Loucy (cell line): Measurements from ENCODE around the gene C20orf204.

Source experiments
- H2AFZ ChIP-seq: fragments of 200-600 bp; sonication (generic); 2 replicates; pipeline ENCODE4 v1.6.0; 2016; ENCODE audit warnings: antibody characterized with exemption, mild to moderate bottlenecking, low read length, moderate library complexity
- H3F3A ChIP-seq: fragments of 200-600 bp; 2 replicates; pipeline ENCODE4 v1.6.0; 2016; ENCODE audit warnings: antibody characterized with exemption, low read depth, mild to moderate bottlenecking
- H3K27me3 ChIP-seq: fragments of 200-600 bp; sonication (generic); 2 replicates; pipeline ENCODE4 v1.6.1; 2014; ENCODE audit warnings: low read length, mild to moderate bottlenecking; ENCODE audit not compliant: insufficient read depth, poor library complexity, severe bottlenecking
- H3K36me3 ChIP-seq: fragments of 200-600 bp; sonication (generic); 2 replicates; pipeline ENCODE4 v1.6.1; 2016; ENCODE audit warnings: low read length; ENCODE audit not compliant: insufficient read depth
- H3K4me1 ChIP-seq: fragments of 200-600 bp; sonication (generic); 2 replicates; pipeline ENCODE4 v1.5.1; 2014; ENCODE audit warnings: low read length, mild to moderate bottlenecking; ENCODE audit not compliant: insufficient read depth, poor library complexity, severe bottlenecking
- H3K4me2 ChIP-seq: fragments of 200-600 bp; sonication (generic); 2 replicates; pipeline ENCODE4 v1.6.0; 2014; ENCODE audit warnings: antibody characterized with exemption, low read length, low read depth, mild to moderate bottlenecking; ENCODE audit not compliant: poor library complexity, severe bottlenecking
- H3K4me3 ChIP-seq: fragments of 200-600 bp; sonication (generic); 2 replicates; pipeline ENCODE4 v1.5.1; 2014; ENCODE audit warnings: low read length, mild to moderate bottlenecking, mixed read lengths; ENCODE audit not compliant: poor library complexity, severe bottlenecking
- H3K79me2 ChIP-seq: fragments of 200-600 bp; sonication (generic); 2 replicates; pipeline ENCODE4 v1.6.1; 2014; ENCODE audit warnings: low read length; ENCODE audit not compliant: insufficient read depth
- H3K9ac ChIP-seq: fragments of 200-600 bp; sonication (generic); 2 replicates; pipeline ENCODE4 v1.6.0; 2014; ENCODE audit warnings: mild to moderate bottlenecking, low read depth, low read length, moderate library complexity; ENCODE audit not compliant: poor library complexity, severe bottlenecking
- H3K9me2 ChIP-seq: fragments of 200-600 bp; sonication (generic); replicated peaks from 2 replicates; pipeline ENCODE4 v1.6.1; 2016; ENCODE audit warnings: low read depth, low read length, mixed read lengths
- H3K9me3 ChIP-seq: fragments of 200-600 bp; sonication (generic); 2 replicates; pipeline ENCODE4 v1.6.1; 2014; ENCODE audit warnings: mild to moderate bottlenecking, antibody characterized with exemption, low read length, low read depth; ENCODE audit not compliant: insufficient read depth
- H4K20me1 ChIP-seq: fragments of 200-600 bp; sonication (generic); 2 replicates; pipeline ENCODE4 v1.6.0; 2014; ENCODE audit warnings: antibody characterized with exemption, low read length, mild to moderate bottlenecking; ENCODE audit not compliant: insufficient read depth, poor library complexity, severe bottlenecking
- EZH2phosphoT487 ChIP-seq: fragments of 200-600 bp; IDR thresholded peaks from 2 replicates; pipeline ENCODE4 v1.6.1; 2018; ENCODE audit warnings: antibody characterized with exemption, mild to moderate bottlenecking, moderate library complexity, borderline replicate concordance
- TF ChIP-seq, protein P1 (sequence below): fragments of 200-600 bp; sonication (generic); conservative IDR thresholded peaks from 2 replicates; pipeline ENCODE4 v1.5.1; 2014; ENCODE audit warnings: mild to moderate bottlenecking, antibody characterized with exemption, low read length

C20orf204 gene

DNA sequence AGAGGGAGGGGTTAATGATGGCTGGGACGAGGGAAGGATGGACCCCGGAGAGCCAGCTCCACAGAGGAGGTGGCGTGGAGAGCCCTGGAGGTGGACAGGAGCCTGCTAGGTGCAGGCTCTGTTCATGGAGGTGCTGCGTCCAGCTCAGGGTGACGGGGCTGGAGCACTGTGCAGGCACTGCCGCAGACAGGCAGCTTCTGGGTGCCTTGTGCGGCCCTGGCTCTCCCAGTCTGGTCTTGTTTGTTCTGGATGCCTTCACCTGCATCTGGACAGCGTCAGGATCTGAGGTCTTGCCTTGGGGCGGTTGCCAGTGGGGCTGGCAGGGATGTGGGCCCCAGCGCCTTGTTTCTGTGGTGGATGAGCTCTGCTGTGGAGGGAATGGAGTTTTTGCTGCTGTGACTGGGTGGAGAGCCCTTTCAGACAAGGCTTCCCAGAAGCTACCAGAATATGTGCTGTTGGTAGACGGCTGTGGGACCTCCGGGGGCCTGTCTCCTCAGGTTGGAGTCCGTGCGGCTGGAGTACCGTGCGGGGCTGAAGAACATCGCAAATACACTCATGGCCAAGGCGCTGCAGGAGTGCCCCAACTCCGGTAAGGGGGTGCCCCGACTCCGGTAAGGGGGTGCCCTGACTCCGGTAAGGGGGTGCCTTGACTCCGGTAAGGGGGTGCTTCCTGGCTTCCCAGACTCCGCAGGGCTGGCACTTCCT is 7.8 kb upstream of the C20orf204 start:
- H4K20me1 ChIP-seq: no peaks in the 10 kb centered on the region
- no peak overlapping the region for H2AFZ ChIP-seq
- H3K4me2 ChIP-seq: no peak overlapping the region
- TF ChIP-seq, protein P1, sequence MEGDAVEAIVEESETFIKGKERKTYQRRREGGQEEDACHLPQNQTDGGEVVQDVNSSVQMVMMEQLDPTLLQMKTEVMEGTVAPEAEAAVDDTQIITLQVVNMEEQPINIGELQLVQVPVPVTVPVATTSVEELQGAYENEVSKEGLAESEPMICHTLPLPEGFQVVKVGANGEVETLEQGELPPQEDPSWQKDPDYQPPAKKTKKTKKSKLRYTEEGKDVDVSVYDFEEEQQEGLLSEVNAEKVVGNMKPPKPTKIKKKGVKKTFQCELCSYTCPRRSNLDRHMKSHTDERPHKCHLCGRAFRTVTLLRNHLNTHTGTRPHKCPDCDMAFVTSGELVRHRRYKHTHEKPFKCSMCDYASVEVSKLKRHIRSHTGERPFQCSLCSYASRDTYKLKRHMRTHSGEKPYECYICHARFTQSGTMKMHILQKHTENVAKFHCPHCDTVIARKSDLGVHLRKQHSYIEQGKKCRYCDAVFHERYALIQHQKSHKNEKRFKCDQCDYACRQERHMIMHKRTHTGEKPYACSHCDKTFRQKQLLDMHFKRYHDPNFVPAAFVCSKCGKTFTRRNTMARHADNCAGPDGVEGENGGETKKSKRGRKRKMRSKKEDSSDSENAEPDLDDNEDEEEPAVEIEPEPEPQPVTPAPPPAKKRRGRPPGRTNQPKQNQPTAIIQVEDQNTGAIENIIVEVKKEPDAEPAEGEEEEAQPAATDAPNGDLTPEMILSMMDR: no peak
- no peak for TF ChIP-seq EZH2phosphoT487
- H3K27me3 ChIP-seq: no peaks in the 10 kb centered on the region
- no peak overlapping the region for H3K4me3 ChIP-seq
- no peaks in the 10 kb centered on the region for H3K4me1 ChIP-seq
- H3K9ac ChIP-seq: no peak overlapping the region
- no peaks in the 10 kb centered on the region for H3K79me2 ChIP-seq
- H3K9me3 ChIP-seq: no peaks in the 10 kb centered on the region
- H3K36me3 ChIP-seq: peaks cover 80% of the 10 kb centered on the region; the same call in 1 of the 2 replicates
- no peaks in the 10 kb centered on the region for H3F3A ChIP-seq
- no peaks in the 10 kb centered on the region for H3K9me2 ChIP-seq

DNA sequence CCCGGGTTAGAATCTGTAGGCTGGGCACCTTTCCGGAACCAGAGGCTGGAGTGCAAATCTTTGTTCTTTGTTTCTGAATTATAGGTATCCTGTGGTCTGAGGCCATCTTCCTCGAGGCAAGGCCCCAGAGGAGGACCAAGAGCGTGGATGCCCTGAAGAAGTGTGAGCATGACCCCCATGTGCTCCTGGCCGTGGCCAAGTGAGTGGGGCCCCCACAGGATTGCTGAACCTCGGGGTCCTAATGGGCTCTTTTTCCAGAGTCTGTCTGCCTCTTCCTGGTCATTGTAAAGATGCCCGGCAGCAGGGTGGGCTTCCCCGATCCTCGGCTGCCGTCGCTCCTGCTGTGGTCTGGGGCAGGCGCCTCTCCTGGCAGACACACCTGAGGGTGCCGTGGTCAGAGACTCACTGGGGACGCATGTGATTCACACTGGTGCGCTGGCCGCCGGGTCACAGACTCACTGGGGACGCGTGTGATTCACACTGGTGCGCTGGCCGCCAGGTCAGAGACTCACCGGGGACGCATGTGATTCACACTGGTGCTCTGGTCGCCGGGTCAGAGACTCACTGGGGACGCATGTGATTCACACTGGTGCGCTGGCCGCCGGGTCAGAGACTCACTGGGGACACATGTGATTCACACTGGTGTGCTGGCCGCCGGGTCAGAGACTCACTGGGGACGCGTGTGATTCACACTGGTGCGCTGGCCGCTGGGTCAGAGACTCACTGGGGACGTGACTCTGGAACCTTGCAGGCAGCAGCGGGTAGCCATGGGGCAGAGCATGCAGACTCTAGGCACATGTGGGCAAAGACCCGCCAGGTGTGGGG is 6.5 kb upstream of the C20orf204 start:
- Histone ChIP-seq H3K36me3 (peaks cover 66% of the 10 kb centered on the region; the same call in 1 of the 2 replicates), H3K4me2 (no peak overlapping the region), H3K27me3 (no peaks in the 10 kb centered on the region)

DNA sequence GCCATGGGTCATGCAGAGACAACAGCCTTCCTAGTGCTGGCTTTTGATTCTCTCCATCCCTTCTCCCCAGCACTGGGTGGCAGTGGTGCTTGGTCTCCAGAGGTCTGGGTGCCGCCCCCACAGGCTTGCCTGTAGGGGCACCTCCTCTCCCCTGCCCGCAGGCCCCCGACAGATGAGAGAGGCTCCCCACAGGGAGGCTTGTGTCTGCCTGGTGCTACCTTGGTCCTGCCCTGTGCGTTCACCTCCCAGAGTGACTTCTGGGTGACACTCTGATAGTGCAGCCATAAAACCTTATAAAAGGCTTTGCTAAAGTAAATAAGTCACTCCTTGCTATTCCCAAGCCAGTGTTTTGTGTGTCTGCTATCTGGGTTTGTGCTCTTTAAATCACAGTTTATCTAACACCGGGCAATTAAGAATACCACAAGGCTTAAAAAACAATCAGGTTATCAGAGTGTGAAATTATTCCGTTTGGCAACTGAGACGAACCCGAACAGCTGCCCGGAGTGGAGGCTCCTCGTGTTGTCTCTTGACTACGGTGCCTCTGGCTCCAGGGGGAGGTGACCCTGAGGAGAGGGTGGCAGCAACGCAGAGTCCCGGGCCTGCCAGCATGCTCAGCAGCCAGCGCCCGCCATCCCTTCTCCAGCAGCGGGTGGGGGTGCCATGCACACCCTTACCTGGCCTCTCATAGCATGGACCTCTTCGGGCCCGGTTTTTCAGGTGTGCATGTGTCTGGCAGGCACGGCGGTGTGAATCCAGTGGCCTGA is 5.4 kb upstream of the C20orf204 start:
- no peaks in the 10 kb centered on the region for H4K20me1 ChIP-seq

More for the DNA sequence above, 6.5 kb upstream of the C20orf204 start:
- Histone ChIP-seq H2AFZ (no peak overlapping the region), H3K9me2 (no peaks in the 10 kb centered on the region), H3K9me3 (no peaks in the 10 kb centered on the region), H3K4me1 (no peaks in the 10 kb centered on the region), H4K20me1 (no peaks in the 10 kb centered on the region), H3F3A (no peaks in the 10 kb centered on the region), H3K4me3 (no peak overlapping the region), H3K79me2 (no peaks in the 10 kb centered on the region), H3K9ac (no peak overlapping the region)
- TF ChIP-seq, protein P1: no peak
- TF ChIP-seq EZH2phosphoT487: no peak

More for the DNA sequence above, 5.4 kb upstream of the C20orf204 start:
- H3K4me2 ChIP-seq: no peak overlapping the region
- H3K4me1 ChIP-seq: no peaks in the 10 kb centered on the region
- no peaks in the 10 kb centered on the region for H3K27me3 ChIP-seq
- no peaks in the 10 kb centered on the region for H3K9me3 ChIP-seq
- H2AFZ ChIP-seq: no peak overlapping the region
- H3K9ac ChIP-seq: no peak overlapping the region
- H3K9me2 ChIP-seq: no peaks in the 10 kb centered on the region
- no peak for TF ChIP-seq EZH2phosphoT487
- TF ChIP-seq, protein P1: no peak
- no peak overlapping the region for H3K4me3 ChIP-seq
- H3K79me2 ChIP-seq: no peaks in the 10 kb centered on the region
- peaks cover 63% of the 10 kb centered on the region; the same call in 1 of the 2 replicates for H3K36me3 ChIP-seq
- H3F3A ChIP-seq: peaks cover 4% of the 10 kb centered on the region; the same call in 1 of the 2 replicates
